ENCODE measurements around the gene NFKBIB.
A peak's percentile ranks its signal among the peaks of the same experiment; 100 is the strongest.

NFKBIB gene

GRCh38 chr19:38861368-38861767 is 38.4 kb upstream of the NFKBIB start:
- Histone ChIP-seq H4K20me1 (ENCODE audit: insufficient read depth, low read length) (no peaks in the 10 kb centered on the region), H3K79me2 (ENCODE audit: low read length) (no peaks in the 10 kb centered on the region), H2AFZ (ENCODE audit: low read depth, low read length) (no peak overlapping the region), H3K27me3 (ENCODE audit: low read depth, low read length) (no peaks in the 10 kb centered on the region), H3K4me3 (ENCODE audit: low read length) (no peak overlapping the region), H3K36me3 (replicated peaks; ENCODE audit: low read depth, low read length) (peaks cover 9% of the 10 kb centered on the region), H3K9ac (ENCODE audit: low read length) (no peak overlapping the region), H3K27ac (ENCODE audit: low read length) (no peak overlapping the region), H3K4me1 (ENCODE audit: low read length) (peaks cover 67% of the 10 kb centered on the region), H3K9me3 (ENCODE audit: insufficient read depth, low read length) (peaks cover 16% of the 10 kb centered on the region; the same call in 1 of the 2 replicates), H3K4me2 (ENCODE audit: low read length) (no peak overlapping the region)
- no peak for TF ChIP-seq CTCF (IDR thresholded peaks at IDR 0.05; ENCODE audit: low read depth, low read length)
- no peak for TF ChIP-seq EZH2phosphoT487 (IDR thresholded peaks at IDR 0.05; ENCODE audit: low read depth)

- Histone ChIP-seq H3K27me3 (ENCODE audit: low read depth, low read length) (no peaks in the 10 kb centered on the region), H3K4me2 (ENCODE audit: low read length) (no peak overlapping the region), H3K4me3 (ENCODE audit: low read length) (no peak overlapping the region), H2AFZ (ENCODE audit: low read depth, low read length) (no peak overlapping the region), H3K4me1 (ENCODE audit: low read length) (peaks cover 57% of the 10 kb centered on the region), H3K9ac (ENCODE audit: low read length) (no peak overlapping the region), H3K79me2 (ENCODE audit: low read length) (no peaks in the 10 kb centered on the region), H3K27ac (ENCODE audit: low read length) (no peak overlapping the region), H3K36me3 (replicated peaks; ENCODE audit: low read depth, low read length) (peaks cover 9% of the 10 kb centered on the region), H4K20me1 (ENCODE audit: insufficient read depth, low read length) (no peaks in the 10 kb centered on the region), H3K9me3 (ENCODE audit: insufficient read depth, low read length) (peaks cover 11% of the 10 kb centered on the region; the same call in 1 of the 2 replicates)
- TF ChIP-seq CTCF (IDR thresholded peaks at IDR 0.05; ENCODE audit: low read depth, low read length) (no peak), EZH2phosphoT487 (IDR thresholded peaks at IDR 0.05; ENCODE audit: low read depth) (no peak)
These were observed 37.3 kb upstream of the NFKBIB start for GRCh38 chr19:38862321-38863059.

GRCh38 chr19:38867171-38867780 is 32.5 kb upstream of the NFKBIB start:
- no peak for TF ChIP-seq CTCF (IDR thresholded peaks at IDR 0.05; ENCODE audit: low read depth, low read length)
- TF ChIP-seq EZH2phosphoT487 (IDR thresholded peaks at IDR 0.05; ENCODE audit: low read depth) = no peak
- Histone ChIP-seq H3K36me3 (replicated peaks; ENCODE audit: low read depth, low read length) (peaks cover 9% of the 10 kb centered on the region), H3K4me3 (ENCODE audit: low read length) (no peak overlapping the region), H3K9ac (ENCODE audit: low read length) (no peak overlapping the region), H3K4me1 (ENCODE audit: low read length) (peaks cover 40% of the 10 kb centered on the region), H3K27ac (ENCODE audit: low read length) (no peak overlapping the region), H3K9me3 (ENCODE audit: insufficient read depth, low read length) (peaks cover 11% of the 10 kb centered on the region; the same call in 1 of the 2 replicates), H3K79me2 (ENCODE audit: low read length) (no peaks in the 10 kb centered on the region), H4K20me1 (ENCODE audit: insufficient read depth, low read length) (no peaks in the 10 kb centered on the region), H3K4me2 (ENCODE audit: low read length) (no peak overlapping the region), H2AFZ (ENCODE audit: low read depth, low read length) (no peak overlapping the region), H3K27me3 (ENCODE audit: low read depth, low read length) (no peaks in the 10 kb centered on the region)

- Histone ChIP-seq H3K27me3 (ENCODE audit: low read depth, low read length) (no peaks in the 10 kb centered on the region), H3K4me1 (ENCODE audit: low read length) (peaks cover 36% of the 10 kb centered on the region), H3K9ac (ENCODE audit: low read length) (peak overlapping the region; percentile 69; the same call in 1 of the 2 replicates), H4K20me1 (ENCODE audit: insufficient read depth, low read length) (no peaks in the 10 kb centered on the region), H3K4me2 (ENCODE audit: low read length) (peak overlapping the region; percentile 93), H3K27ac (ENCODE audit: low read length) (no peak overlapping the region), H3K9me3 (ENCODE audit: insufficient read depth, low read length) (peaks cover 11% of the 10 kb centered on the region; the same call in 1 of the 2 replicates), H2AFZ (ENCODE audit: low read depth, low read length) (no peak overlapping the region), H3K36me3 (replicated peaks; ENCODE audit: low read depth, low read length) (peaks cover 9% of the 10 kb centered on the region), H3K4me3 (ENCODE audit: low read length) (peak overlapping the region; percentile 77), H3K79me2 (ENCODE audit: low read length) (no peaks in the 10 kb centered on the region)
- TF ChIP-seq CTCF (IDR thresholded peaks at IDR 0.05; ENCODE audit: low read depth, low read length) (no peak), EZH2phosphoT487 (IDR thresholded peaks at IDR 0.05; ENCODE audit: low read depth) (no peak)
These were observed 31.2 kb upstream of the NFKBIB start for GRCh38 chr19:38868551-38868950.
